Measurements from ENCODE around the gene CD200R1.
A peak's percentile ranks its signal among the peaks of the same experiment; 100 is the strongest.

GRCh38 chr3:112972158-112972557, 2.7 kb downstream of the CD200R1 start:
- TF ChIP-seq POLR2A (IDR thresholded peaks at IDR 0.05): no peak
- TF ChIP-seq CTCF (IDR thresholded peaks at IDR 0.05): peak in 2 of 6 experiments; percentile 6 to 18
